EH (cell line): ENCODE data around the gene SGMS1.

Experiments used
- DNase-seq: peaks from one replicate; pipeline ENCODE4 v3.0.0-alpha.2; 2015; ENCODE audit warnings: low read depth

Gene SGMS1

GRCh38 chr10:50397312-50398140 is 226.2 kb downstream of the SGMS1 start:
- DNase-seq: no peak

GRCh38 chr10:50396491-50397311 is 227.1 kb downstream of the SGMS1 start:
- peak; percentile 79 for DNase-seq

- no peak for DNase-seq
Observed at GRCh38 chr10:50395851-50396250, 227.9 kb downstream of the SGMS1 start.

- DNase-seq: no peak
Observed at GRCh38 chr10:50395271-50395670, 228.5 kb downstream of the SGMS1 start.

- DNase-seq: no peak
Observed at GRCh38 chr10:50394832-50395231, 228.9 kb downstream of the SGMS1 start.

- DNase-seq: peak; percentile 59
Observed at GRCh38 chr10:50393784-50394467, 229.8 kb downstream of the SGMS1 start.

- DNase-seq: no peak
Observed at GRCh38 chr10:50392966-50393718, 230.6 kb downstream of the SGMS1 start.

GRCh38 chr10:50392426-50392825 is 231.3 kb downstream of the SGMS1 start:
- no peak for DNase-seq

GRCh38 chr10:50390302-50390701 is 233.5 kb downstream of the SGMS1 start:
- DNase-seq: no peak

GRCh38 chr10:50388181-50388580 is 235.6 kb downstream of the SGMS1 start:
- DNase-seq: no peak

- no peak for DNase-seq
Observed at GRCh38 chr10:50387732-50388073, 236.1 kb downstream of the SGMS1 start.

GRCh38 chr10:50387007-50387731 is 236.6 kb downstream of the SGMS1 start:
- no peak for DNase-seq

GRCh38 chr10:50385624-50386023 is 238.1 kb downstream of the SGMS1 start:
- peak; percentile 35 for DNase-seq

GRCh38 chr10:50384898-50385297 is 238.9 kb downstream of the SGMS1 start:
- no peak for DNase-seq

GRCh38 chr10:50384238-50384637 is 239.5 kb downstream of the SGMS1 start:
- no peak for DNase-seq

GRCh38 chr10:50382576-50383023 is 241.2 kb downstream of the SGMS1 start:
- DNase-seq: peak; percentile 37

GRCh38 chr10:50381642-50382041 is 242.1 kb downstream of the SGMS1 start:
- DNase-seq: no peak

GRCh38 chr10:50379616-50380015 is 244.1 kb downstream of the SGMS1 start:
- no peak for DNase-seq

- DNase-seq: no peak
Observed at GRCh38 chr10:50375745-50376144, 248.0 kb downstream of the SGMS1 start.

GRCh38 chr10:50375051-50375452 is 248.7 kb downstream of the SGMS1 start:
- no peak for DNase-seq

GRCh38 chr10:50373821-50374501 is 249.8 kb downstream of the SGMS1 start:
- DNase-seq: peak; percentile 49
